HG02678 (cell line): ENCODE measurements around the gene FUT2.

Experiments used
- ATAC-seq: cut with Tn5 transposase; IDR thresholded peaks from one replicate; pipeline ENCODE4 v1.9.1; 2021; ENCODE audit warnings: mild to moderate bottlenecking, moderate library complexity; ENCODE audit not compliant: unreplicated experiment

The FUT2 gene

DNA sequence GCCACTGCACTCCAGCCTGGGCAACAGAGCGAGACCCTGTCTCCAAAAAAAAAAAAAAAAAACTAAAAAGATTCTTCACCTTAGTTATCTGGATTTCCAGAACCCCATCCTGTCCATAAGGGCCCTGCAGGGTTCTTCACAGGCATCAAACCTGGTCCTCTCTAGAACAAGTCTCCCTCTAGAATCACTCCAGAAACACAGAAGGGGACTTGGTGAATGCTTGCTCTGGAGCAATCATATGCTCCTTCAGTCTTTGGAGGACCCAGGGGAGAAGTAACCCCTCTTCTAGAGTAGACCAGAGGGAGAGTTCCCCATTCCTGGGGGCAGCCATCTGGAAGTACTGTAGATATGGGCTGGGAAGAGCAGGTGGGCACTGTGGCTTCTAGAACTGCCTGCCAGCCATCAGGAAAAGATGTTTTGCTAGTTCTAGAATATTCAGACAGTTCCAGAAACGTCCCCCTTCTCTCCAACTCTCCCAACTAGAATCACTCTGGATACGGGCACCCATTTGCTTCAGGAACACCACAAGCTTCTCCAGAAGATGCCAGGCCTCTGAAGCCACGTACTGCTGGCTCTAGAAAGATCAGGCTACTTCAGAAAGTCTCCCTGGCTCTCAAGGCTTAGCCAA is 53.9 kb downstream of the FUT2 start:
- ATAC-seq = no peak

DNA sequence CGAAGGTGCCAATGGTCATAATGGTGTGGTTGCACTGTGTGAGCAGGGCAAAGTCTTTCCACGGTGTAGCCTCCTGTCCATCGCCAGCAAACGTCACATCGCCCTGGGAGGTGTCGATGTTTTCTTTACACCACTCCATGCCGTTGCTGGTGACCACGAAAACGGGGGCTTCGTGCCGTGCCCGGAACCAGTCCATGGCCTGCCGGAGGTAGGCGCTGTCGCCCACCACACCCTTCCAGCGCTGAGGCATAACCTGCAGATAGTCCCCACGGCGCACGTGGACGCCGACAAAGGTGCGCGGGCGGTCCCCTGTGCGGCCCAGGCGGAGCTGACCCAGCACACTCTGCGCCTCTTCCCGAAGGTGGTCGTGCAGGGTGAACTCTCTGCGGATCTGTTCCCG is 54.6 kb downstream of the FUT2 start:
- ATAC-seq = no peak

DNA sequence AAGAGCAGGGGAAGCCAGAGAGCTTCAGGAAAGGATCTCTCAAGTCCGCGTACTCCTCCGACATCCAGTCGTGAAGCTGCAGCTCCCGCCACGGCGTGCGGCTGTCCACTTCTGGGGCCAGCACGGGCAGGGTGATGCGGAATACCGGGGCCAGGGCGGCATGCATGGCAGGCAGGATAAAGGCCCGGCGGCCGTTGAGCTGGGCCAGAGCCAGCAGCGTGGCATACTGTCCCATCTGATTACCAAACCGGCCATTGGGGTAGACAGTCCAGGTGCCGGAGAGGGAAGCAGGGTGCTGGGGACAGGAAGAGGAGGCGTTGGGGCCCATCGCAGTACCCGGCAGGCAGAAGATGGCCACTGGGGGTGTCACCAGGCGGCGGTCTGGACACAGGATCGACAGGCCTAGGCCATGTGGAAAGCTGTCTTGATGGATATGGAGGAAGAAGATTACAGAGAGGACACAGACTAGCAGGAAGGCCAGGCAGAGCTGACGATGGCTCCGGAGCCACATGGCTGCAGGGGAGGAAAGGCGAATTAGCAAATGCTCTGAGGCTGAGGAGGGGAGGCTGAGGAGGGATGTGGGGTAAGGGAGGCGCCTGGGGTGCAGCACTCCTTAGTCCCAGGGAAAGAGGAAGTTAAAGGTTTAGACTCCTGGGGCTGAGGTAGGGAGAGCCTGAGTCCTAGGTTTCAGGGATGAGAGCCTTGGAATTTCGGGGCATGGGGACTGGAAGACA is 55.2 kb downstream of the FUT2 start:
- ATAC-seq = no peak

DNA sequence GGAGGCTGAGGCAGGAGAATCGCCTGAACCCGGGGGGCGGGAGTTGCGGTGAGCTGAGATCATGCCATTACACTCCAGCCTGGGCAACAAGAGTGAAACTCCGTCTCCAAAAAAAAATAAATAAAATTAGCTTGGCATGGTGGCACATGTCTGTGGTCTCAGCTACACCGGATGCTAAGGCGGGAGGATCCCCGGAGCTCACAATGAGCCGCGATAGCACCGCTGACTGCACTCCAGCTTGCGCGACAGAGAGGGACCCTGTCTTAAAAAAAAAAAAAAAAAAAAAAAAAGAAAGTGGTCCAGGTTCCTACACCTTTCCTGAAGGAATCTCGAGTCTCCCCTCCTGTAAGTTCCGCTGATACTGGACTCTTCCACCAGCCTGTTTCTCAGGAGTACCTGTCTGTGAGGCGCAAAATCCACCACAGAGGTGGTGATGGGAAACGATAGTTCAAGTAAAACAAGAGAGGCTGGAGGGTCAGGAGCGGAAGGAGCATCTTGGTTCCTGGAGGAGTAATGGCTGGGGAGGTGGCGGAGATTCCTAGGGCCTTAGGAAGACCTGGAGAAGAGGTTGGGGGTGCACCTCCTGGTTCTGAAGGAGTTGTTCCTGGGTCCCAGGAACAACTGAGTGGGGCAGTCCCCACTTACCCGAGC is 56.2 kb downstream of the FUT2 start:
- ATAC-seq = no peak

DNA sequence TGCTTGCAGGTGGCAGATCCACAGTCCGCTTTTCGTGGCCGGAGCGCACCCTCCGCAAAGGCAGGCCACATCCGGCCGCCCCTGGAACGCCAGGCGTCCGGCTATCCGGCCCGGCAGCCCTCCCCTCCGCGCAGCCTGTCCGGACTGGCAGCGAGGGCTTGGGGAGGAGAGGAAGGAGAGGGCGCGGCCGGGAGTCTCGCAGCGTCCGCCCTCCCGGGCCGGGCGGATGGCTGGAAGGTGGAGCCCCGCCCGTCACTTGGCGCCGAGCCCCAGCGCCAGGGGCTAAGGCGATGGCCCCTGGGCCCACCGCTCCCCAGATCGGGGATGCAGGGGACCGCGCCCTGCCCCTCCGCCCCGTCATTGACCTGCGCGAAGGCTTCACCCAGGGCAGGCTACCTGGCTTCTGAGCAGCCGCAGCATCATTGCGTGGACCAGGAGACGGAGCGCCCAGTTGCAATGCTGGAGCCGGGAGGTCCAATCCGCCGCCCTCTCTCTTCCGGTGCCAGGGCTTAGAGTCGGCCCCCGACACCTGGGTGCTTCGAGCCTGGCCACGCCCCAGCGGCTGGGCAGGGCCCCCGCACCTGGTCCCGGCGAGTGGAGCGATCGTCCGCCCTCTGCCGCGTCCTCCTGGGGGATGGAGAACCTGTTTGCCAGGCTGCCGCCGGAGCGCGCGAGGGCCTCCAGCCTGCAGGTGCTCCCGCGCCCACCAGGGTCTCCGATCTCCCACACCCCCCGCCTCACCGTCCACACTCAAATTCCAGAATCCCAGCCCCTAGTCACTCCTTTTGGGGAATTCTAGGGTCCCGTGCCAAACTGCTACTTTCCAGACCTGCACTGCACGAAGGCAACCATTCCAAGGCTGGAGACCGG is 57.0 kb downstream of the FUT2 start, which contains the start of gene FUT1:
Gene FUT1 (minus strand): TSS at position 146 of the 870 bp plus-strand sequence. CDS start 1,360 bp downstream, outside the sequence.
- no peak for ATAC-seq

DNA sequence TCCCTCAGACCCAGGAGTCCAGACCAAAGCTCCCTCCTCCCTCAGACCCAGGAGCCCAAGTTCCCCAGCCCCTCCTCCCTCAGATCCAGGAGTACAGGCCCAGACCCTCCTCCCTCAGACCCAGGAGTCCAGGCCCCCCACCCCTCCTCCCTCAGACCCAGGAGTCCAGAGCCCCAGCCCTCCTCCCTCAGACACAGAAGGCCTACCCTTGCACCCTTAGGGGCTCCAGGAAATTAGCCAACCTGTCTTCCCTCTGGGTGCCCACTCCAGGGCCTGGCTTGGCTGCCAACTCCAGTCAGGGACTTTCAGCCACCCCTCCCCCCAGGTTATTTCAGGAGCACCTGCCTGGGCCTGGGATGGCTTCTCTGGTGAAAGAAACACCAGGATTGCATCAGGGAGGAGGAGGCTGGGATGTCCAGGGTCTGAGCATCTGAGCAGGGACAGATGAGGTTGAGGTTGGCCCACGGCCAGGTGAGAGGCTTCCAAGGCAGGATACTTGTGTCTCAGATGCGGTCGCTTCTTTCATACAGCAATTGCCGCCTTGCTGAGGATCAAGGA is 59.4 kb downstream of the FUT2 start, which contains the start of gene FGF21:
Gene FGF21 (plus strand): TSS at position 441 of the 558 bp plus-strand sequence. CDS start 713 bp downstream, outside the sequence.
- no peak for ATAC-seq
